ENCODE results near the gene SLC25A47.
"Not testable (repeated sequence)": the region's sequence is repeated elsewhere in the genome, so short reads cannot be mapped to it uniquely, and the experiment has no call there.

The SLC25A47 gene

DNA sequence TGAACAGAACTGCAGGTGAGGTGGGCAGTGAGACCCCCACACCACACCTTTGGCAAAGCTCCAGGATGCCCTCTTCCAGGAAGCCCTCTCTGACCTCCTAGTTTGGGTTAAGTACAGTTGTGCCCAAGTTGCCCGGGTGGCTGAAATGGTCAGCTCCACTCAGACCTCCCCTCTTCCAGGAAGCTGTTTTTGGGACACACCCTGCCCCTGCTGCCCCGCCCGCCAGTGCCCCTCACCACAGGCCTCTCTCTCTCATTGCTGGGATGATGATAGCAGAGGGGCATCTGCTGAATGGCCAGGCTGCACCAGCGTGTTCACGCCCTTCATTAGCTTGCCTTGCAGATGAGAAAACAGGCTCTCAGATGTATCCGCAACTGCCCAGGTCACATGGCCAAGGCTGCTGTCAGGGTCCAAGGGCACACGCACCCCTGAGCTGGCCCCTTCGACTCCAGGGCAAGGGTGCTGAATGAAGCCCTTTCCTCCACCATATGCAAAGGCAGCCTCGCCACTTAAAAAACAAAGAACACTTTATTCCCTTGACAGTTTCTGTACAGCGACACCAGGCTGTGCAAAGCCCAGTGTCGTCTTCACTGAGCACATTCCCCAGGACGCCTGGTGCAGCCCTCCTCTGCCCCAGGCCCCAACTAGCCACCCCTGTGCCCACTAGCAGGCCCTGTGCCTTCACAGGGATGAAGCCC lies 32.4 kb upstream of the SLC25A47 start:
- DNase-seq, result no peak

DNA sequence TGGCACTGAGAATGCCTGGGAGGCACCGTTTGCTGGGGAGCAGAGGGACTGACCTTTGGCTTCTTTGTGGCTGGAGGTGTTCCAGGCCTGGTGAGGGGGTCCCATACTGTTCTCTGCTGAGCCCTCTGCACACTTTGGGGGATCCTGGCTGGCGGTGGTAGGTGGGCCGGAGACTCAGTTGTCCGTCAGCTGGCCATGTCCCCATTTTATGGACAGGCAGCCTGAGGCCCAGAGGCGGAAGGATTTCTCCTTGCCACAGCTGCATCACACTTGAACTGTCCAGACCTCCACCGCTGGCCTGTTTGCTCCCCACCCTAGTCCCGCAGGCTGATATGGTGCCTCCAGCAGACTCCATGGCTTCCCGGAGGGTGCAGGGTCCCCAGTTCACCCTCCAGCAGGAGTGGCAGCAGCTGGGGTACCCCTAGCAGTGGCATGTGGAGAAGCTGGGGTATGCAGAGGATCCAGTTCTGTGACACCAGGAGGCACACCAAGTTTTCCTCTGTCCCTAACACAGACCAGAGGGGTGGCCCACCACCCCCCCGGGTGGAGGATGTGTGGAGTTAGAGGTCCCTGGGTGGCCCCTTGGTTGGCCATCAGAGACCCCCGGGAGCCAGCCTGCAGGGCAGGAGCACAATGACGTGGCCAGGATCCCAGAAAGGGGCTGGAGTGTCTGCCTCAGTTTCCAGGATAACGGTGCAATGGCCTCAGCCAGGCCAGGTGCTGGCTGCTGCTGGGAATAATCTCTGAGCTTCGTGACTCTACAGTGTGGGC lies 31.6 kb upstream of the SLC25A47 start:
- DNase-seq, result no peak

DNA sequence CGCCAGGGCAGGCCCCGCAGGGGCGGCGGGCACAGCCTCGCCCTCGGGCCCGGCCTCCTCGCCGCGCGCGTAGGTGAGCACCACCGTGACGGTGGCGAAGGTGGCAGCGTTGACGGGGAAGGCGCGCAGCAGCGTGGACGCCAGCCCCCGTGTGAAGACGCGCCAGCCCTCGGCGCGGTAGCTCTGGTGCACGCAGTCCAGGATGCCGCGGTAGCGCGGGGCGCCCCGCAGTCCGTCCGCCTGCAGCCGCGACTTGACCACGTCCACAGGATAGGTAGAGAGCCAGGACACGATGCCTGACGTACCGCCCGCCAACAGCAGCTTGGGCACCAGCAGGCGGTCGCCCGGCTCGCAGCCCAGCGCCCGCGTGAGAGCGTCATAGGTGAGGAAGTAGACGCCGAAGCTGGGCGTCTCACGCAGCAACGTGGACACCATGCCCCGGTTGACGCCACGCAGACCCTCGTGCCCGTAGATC lies 30.8 kb upstream of the SLC25A47 start:
- no peak for DNase-seq

DNA sequence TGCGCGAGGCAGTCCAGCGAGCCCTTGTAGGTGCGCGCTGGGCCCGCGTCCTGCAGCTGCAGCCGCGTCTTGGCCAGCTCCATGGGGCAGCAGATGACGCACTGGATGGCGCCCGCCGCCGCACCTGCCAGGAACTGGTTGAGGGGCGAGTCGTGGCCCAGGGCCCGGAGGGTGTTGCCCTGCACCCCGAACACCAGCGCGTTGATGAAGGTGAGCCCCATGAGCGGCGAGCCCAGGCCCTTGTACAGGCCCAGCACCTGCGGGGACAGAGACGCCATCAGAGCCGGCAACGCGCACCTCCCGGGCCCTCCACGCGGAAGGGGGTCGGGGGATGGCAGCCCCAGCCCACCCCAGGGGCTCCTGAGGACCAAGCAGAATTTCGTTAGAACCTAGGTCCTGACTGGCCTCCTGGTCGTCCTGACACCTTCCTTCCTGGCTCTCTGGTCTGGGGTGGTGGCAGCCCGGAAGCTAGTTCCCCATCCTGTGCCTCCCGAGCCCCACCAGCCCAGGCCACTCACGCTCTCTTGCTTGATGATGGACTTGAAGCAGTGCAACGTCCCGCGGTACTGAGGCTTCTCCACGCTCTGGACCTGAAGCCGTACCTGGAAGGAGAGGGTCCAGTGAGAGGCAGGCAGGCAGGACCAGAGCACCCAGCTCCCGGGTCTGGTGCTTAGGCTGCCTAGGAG lies 30.2 kb upstream of the SLC25A47 start:
- no peak for DNase-seq

DNA sequence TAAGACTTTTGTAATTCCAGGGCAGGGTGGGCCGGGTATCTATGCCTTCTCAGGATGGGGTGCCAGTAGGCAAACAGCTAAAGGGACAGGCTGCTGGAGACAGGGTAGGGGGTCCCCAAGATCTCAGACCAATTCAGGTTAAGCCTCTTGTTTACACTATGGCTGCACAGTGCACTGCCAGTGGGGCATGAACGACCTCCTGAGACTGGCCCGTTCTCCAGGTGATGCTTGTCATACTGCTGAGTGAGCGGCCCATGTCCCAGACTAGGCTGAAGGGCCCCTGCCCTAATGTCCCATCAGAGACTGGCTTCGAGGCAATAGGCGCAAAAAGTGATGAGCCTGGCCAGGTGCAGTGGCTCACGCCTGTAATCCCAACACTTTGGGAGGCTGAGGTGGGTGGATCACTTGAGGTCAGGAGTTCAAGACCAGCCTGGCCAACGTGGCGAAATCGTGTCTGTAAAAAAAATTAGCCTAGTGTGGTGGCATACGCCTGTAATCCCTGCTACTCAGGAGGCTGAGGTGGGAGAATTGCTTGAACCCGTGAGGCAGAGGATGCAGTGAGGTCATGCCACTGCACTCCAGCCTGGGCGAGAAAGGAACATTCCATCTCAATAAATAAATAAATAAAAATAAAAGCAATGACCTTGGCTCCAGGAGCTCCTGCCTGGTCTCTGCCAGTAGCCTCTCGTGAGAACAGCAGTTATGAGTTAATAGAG lies 29.5 kb upstream of the SLC25A47 start:
- no peak for DNase-seq

DNA sequence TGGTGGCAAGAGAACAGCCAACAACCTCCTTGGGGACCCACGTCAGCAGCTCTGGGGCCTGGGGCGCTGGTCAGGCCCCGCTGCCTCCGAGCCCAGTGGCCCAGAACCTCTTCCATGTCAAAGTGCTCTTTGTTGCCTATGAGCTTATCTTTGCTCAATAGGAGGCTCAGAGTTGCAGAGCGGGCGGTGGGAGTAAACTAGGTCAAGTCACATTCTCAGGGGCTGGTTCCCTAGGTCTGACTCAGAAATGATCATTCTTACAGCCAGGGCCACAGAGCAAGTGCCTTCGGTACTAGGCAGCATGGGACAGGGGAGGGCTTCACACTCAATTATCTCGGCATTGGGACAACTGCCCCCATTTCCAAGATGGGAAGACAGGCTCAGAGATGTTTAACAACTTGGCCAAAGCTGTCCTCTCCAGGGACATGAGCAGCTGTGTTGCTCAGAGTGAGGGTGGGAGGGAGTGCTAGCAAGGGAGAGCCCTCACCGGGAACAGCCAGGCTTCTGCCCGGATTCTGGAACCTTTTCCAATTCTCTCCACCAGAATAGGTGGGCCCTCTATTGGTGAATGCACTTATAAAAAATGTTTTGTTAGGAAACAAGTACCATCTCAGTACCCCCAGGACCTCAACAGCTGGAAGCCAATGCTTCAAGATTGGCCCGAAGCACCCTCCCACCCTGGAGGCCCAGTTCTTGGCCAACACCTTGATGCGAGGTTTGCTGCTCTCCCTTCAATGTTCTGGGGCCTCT lies 28.8 kb upstream of the SLC25A47 start:
- no peak for DNase-seq

DNA sequence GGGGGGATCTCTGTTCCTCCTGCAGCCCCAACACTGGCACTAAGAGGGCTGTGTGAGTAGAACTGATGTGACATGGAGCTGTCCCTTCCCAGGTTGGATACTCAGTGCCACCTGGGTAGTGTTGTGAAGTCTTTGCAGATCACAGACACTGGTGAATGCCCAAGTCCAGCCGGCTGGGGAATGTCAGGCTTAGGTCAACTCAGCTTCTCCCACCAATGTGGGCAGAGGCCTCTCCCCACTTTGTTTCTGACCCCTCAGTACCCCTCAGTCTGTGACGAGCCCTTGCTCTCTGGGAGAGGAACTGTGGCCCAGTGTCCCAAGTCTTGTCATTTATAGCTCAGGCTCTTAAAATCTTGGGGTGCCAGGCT lies 28.2 kb upstream of the SLC25A47 start:
- no peak for DNase-seq

DNA sequence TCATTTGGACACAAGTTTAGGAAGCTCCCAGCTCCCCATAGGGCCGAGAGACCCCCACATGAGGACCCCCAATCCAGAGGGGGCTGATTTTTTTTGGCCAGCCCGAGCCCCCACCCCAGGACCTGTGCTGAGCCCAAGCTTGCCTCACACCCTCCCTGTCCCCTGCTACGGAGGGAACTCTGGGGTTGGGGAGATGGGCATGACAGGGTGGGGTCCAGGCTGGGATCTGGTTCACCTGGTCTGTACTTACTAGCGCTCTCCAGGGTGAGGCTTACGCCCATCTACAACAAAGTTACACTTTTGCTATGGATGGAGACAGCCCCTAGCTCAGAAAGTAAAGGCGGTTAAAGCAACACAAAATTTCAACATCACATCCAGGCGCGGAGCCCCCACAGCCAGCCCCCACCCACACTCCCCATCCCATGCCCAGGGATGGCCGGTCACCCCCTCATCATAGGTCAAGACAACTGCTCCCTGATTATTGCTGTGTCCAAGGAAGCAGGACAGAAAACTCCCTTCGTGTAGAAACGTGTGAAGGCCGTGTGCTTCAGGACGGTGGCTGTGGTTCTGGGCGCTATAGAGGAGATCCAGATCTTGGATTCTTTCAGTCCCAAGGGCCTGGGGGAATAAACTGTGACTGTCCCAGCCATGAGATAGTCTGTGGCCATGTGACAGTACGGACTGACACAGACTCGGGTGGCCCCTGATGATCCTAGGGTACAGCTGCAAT lies 27.6 kb upstream of the SLC25A47 start:
- no peak for DNase-seq

DNA sequence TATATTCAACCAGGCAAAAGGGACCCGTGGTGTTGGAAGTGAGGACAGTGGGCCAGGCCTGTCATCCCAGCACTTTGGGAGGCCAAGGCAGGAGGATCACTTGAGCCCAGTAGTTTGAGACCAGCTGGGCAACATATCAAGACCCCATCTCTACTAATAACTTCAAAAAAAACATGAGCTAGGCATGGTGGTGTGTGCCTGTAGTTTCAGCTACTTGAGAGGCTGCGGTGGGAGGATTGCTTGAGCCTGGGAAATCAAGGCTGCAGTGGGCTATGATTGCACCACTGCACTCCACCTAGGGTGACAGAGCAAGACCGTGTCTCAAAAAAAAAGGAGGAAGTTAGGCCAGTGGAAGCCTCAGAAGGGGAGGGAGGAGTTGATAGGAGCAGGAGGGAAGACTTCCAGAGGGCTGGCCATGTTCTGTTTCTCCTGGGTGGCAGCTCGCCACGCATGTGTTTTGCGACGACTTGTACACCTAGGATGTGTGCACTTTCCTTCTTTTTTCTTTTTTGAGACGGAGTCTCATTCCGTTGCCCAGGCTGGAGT lies 27.0 kb upstream of the SLC25A47 start:
- DNase-seq, result no peak

DNA sequence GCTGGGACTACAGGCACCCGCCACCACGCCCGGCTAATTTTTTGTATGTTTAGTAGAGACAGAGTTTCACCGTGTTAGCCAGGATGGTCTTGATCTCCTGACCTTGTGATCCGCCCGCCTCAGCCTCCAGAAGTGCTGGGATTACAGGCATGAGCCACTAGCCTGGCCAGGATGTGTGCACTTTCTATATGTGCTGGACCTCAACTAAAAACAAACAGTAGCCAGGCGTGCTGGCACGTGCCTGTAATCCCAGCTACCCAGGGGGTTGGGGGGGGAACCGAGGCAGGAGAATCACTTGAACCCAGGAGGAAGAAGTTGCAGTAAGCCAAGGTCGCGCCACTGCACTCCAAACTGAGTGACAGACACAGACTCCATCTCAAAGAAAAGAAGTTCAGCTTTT lies 26.4 kb upstream of the SLC25A47 start:
- not testable (repeated sequence) for DNase-seq

DNA sequence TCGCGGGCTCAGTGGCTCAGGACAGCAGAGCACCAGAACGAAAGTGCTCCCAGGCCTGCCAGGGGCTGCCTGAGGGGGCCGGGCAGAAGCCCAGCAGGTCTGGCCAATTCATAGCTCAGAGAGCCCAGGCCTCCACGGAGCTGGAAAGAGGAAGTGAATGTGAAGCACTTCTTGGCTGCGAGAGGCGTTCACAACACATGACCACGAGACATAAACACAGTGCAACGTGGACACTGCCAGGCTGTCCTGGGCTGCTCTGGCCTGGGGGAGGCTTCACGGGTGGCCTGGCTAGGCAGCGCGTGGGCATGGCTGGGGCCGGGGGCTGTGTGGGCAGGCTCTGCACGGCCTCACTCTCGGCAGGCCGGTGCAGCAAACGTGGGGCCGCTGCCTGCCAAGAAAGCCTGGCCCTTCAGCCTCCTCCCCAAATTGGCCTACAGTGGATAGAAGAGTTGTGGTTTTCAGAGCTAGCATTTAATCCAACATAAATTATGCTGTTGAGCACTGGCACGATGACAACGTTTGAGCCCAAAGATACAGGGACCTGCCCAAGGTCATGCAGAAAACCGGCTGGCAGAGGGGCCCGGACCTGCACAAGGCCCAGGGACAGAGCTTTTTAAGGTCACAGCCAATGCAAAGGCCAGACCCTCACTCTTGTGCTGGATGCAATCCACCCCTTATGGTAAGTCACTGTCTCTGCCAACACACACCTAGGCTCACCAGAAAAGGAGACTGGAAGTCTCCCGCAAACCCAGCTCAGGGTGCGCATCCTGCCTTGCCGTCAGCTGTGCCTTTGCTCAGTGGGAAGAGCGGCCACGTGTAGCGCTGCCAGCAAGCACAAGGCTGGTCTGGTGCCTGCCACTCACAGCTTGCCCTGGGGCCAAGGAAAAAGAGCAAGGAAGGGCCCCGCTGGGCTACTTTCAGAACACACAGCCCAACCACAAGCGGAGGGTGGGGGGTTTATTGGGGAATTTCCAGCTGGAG lies 25.5 kb upstream of the SLC25A47 start:
- no peak for DNase-seq

DNA sequence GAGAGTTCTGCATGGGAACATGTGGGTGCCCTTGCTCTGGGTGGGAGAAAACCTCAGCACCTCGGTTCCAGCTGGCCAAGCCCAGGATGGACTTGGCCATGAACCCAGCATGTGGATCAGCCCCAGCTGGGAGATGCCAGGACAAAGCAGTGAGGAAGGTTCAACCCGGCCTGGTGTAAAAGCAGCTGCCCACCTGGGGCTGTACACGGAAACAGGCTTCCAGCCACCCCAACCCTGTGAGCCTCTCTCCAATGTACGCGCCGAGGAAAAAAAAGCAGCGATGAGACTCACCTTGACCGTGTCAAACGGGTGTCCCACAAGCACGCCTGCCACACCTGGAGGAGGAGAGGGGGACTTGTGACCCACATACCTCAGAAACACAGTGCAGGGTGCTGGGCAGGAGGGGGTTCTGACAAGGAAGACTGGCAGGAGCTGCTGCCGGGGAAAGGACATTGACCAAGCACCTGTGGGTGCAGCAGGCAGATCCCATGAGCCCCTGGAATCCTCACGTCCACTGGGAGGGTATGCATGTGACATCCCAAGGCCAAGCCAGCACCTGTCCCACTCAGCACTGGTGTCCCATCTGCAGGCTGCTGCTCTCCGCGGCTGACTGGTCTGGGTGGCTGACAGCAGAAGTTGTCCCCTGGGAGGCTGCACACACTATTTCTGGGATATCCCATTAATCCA lies 24.4 kb upstream of the SLC25A47 start:
- DNase-seq, result no peak

DNA sequence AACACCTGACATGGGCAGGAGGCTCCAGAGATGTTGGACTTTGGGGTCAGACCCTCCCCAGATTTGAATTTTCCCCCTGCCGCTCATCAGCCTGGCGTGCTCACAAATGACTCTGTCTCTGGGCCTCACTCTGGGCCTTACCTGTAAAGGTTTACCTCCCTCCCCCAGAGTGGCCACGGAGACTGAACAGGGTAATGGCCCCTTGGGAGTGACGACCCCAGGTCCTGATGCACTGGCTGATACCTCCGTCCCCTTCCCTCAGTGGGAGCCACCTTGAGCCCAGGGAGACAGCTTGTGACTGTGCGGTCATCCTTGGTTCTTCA lies 23.9 kb upstream of the SLC25A47 start:
- no peak for DNase-seq

DNA sequence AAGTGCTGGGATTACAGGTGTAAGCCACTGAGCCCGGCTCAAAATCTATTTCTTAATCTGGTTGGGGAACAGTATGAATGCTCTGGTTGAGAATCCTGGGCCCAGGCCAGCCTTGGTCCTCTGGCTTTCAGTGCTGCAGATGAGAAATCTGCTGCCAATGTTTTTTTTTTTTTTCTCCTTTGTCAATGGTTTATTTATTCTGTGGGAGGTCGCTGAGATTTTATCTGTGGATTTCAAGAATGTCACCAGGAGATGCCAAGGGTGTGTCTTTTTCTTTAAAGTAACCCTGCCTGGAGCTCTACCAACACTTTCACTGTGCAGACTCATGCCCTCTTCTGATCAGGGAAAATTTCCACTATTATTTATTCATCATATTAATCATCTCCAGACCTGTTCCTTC lies 20.5 kb upstream of the SLC25A47 start:
- DNase-seq, result no peak

DNA sequence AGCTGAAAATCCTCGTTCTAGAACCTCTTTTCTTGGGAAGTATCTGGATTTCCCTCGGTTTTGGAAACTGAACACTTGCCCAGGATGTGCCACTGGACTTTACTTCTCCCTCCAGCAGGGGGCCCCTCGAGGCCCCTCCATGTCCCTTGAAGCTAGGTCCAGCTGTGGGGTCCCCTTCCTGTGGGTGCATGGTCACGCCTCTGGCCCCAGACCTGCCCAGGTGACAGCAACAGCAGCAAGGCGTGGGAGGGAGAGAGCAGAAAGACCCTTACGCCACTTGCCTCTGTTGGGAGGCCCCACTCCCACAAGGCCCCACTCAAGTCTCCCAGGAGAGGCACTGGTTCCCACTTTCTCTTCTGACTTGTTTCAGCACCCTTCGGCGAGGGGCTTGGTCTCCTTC lies 20.0 kb upstream of the SLC25A47 start:
- DNase-seq, result no peak

DNA sequence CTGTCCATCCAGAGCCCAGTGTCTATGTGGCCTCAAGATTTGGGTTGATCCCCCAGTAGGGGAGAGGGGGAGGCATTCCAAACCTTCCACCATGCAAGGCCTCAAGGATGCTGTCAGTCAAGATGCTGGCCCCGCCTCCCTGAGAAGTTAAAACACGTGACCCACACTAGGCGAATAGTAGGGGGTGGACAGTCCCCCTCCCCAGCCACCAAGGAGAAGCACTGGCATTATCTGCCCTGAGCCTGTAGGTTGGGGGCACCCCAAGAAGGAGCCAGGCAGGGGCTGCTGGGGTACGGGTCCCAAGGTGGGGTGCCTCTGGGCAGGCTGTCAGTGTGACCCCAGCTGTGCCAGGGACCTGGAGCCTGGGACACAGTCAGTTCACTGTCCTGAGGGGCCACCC lies 19.2 kb upstream of the SLC25A47 start:
- no peak for DNase-seq

DNA sequence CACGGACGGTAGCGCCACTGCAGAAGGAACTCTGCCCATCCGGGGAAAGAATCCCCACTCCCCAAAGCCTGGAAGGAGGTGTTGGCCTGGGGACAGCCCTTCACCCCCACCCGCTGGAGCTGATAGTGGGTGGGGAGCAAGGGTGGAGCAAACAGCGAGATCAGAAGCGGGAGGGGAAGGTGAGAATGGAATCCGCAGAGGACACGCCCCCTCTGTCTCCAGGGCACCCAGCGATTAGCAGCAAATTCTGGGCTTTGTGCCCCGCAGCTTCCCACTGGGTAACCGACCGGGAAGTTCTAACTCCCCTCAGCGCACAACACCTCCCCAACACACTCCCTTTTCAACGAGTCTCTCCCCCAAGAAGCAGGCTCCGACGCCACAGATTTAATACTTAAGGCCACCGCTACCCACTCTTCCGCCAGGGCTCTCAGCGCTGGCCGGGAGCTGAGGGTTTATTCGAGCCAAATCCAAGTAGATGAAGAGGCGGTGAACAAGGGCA lies 18.3 kb upstream of the SLC25A47 start:
- DNase-seq, result peak; percentile 28

DNA sequence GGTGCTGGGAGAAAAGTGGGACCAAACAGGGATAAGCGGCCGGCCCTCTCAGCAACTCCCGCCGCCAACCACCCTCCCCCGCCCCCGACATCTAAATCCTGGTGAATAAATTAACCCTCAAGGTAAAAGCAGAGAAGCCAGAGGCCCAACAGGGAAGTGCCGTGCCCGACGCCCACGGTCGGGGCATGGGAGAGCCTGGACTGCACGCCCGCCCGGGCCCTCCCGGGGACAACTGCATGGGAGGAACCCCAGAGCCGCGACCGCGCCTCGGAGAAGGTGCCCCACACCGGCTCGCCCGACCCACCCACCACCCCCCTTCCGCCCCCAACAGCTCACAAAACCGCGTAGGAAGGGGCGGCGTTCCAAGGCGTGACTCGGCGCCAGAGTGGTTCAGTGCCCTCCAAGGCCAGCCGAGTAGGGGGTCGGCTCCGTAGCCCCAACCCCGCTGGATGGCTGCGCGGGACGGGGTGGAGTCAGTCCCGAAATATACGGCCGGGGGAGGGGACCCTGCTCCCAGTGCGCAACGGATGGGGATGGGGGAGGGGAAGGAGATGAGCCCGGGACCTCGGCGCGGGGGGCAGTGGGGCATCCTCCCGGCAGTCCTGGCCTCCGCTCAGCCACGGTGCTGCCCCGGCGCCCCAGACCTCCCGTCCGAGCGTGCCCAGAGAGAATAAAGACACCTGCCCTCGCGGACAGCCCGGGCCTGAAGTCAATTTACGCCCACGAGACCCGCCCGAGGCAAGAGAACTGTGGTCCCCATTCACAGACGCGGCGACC lies 17.6 kb upstream of the SLC25A47 start:
- DNase-seq, result no peak

Data from NCI-H526 treated with DMSO at 0.1 percent for 48 hours (cell line).